GM18951 (cell line): ENCODE results near the gene SLC27A3.

Source experiments
- POLR2A ChIP-seq: IDR thresholded peaks from 4 replicates; pipeline ENCODE4 v1.6.1; 2011; ENCODE audit warnings: mild to moderate bottlenecking; ENCODE audit not compliant: insufficient read length, insufficient read depth; ENCODE audit errors: extremely low read depth
- in situ Hi-C: fragments of 300-500 bp; cut with MboI; formaldehyde crosslinking; loops from one replicate; pipeline ENCODE4 v1.12.0; 2022; ENCODE audit warnings: low sequenced_read_pairs, mixed read lengths, inconsistent platforms; ENCODE audit not compliant: unreplicated experiment

SLC27A3 gene, protein sequence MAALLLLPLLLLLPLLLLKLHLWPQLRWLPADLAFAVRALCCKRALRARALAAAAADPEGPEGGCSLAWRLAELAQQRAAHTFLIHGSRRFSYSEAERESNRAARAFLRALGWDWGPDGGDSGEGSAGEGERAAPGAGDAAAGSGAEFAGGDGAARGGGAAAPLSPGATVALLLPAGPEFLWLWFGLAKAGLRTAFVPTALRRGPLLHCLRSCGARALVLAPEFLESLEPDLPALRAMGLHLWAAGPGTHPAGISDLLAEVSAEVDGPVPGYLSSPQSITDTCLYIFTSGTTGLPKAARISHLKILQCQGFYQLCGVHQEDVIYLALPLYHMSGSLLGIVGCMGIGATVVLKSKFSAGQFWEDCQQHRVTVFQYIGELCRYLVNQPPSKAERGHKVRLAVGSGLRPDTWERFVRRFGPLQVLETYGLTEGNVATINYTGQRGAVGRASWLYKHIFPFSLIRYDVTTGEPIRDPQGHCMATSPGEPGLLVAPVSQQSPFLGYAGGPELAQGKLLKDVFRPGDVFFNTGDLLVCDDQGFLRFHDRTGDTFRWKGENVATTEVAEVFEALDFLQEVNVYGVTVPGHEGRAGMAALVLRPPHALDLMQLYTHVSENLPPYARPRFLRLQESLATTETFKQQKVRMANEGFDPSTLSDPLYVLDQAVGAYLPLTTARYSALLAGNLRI

DNA sequence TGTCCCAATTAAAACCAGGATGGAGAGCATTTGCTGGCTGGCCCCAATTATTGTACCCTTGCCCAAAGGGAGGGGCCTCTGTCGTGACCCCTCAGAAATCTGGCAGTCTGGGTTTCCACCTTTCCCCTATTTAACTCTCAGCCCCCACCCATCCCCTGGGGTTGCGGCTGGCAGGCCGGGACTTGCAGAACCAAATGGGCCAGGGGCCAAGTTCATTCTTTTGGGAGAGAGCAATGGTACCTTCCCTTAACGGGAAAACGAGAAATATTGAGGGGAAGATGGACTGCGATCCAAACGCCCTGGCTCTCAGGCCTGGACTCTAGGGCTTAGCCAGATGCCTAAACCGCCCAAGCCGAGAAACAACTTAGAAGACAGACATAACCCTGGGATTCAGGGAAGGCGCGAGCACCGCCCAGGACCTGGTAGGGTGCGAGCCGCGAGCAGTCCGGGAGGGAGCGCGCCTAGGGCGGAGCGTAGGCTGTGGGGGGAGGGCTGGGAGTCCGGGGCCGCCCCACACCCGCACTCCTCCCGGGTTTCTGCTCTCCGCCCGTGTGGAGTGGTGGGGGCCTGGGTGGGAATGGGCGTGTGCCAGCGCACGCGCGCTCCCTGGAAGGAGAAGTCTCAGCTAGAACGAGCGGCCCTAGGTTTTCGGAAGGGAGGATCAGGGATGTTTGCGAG lies at the start of gene SLC27A3:
TSS of gene SLC27A3 (plus strand) at position 628 of the 678 bp plus-strand sequence. CDS start 91 bp downstream, outside the sequence.
- TF ChIP-seq POLR2A, result no peak
- in situ Hi-C loops, result no loop called here

DNA sequence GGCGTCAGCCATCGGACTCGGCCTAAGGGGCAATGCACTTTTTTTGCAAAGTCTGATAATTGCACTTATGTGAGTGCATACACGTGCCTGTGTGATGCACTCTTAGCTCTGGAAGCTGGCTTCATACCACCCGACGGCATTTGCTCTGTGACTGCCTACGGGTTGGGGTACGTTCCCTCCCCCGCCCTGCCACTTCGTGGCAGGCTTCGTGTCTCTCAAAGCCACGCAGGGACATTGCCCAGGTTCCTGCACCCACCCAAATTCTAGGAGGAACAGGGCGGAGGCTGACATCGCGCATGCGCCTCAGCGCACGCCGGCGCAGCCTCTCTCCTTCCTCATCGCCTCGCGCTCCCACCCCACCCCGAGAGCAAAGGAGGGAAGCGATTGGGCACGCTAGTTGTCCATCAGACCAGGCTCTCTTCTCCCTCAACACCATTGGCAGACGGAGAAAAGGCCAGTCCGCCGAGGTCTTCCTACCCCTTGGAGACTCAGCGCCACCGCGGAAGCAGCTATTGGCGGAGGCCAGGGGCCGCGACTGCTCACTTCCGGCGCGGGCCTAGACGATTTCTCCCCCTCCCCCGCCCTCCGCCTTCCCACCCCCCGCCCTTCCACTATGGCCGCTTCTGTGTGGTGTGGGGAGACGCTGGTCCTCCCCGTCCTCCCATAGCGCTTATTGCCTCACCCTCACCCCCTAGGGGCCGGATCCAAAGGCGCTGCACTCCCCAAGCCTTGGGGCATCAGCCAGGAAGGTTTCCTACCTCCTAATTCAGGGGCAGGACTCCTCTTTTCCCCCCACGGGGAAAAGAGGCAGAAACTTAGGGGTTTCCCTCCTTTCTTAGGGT lies 47.5 kb upstream of the SLC27A3 start, which contains the start of gene INTS3:
TSS of gene INTS3 (plus strand) at position 588 of the 842 bp plus-strand sequence. CDS start 585 bp downstream, outside the sequence.
- in situ Hi-C loops, result no loop called here

DNA sequence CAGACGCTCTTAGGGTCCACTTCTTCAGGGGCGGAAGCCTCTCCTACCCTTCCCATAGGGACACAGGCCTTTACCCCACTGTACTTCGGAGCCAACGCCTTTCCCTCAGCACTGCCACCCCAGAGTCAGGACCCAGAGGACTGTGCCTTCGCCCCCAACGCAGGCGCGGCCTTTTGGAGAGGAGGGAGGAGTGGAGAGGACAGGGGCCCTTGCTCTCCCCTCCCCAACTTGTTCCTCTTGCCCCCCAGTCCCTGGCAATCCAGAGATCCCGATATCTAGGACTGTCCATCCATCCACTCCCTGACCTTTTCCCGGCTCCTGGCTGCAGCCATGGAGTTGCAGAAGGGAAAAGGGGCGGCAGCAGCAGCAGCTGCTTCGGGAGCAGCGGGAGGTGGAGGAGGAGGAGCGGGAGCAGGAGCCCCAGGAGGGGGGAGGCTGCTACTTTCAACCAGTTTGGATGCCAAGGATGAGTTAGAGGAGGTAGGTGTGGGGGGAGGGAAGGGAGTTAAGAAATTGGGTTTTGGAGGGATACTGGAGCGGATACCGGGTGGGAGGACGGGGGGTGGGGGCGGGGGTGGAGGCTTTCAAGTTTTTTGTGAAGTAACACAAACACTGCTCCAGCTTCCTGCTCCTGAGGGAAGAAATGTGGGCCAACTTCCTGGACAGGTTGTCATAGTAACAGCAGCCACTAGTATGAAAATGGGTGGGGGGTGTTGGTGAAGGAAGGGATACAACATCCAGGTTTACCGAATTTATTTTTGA lies 46.7 kb upstream of the SLC27A3 start:
- no peak for TF ChIP-seq POLR2A
- in situ Hi-C loops, result no loop called here

More for the DNA sequence above, 47.5 kb upstream of the SLC27A3 start, which contains the start of gene INTS3:
- TF ChIP-seq POLR2A, result peak; percentile 88

DNA sequence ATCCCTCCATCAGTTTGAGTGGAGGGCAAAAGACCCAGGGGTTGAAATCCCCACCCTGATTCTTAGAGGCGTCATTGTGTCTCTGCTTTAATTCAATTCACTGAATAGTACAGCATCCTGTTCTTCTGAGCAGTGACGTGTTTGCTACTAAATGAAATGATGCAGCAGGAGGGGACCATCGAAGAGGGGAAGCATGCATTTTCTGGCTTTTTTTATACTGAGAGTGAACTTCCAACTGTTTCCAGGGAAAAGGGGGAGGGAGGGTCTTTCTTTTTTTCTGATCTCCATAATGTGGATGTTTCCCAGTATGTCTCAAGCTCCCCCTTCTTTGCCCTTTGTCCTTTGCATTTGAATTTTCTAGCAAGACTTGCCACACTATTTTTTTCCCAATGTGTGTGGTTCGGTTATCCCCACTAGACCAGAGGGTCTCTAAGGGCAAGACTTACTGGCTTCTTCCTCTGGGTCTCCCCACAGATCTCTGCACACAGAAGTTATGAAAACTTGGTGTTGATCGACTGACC lies 44.7 kb upstream of the SLC27A3 start:
- in situ Hi-C loops, result no loop called here
- TF ChIP-seq POLR2A, result no peak

DNA sequence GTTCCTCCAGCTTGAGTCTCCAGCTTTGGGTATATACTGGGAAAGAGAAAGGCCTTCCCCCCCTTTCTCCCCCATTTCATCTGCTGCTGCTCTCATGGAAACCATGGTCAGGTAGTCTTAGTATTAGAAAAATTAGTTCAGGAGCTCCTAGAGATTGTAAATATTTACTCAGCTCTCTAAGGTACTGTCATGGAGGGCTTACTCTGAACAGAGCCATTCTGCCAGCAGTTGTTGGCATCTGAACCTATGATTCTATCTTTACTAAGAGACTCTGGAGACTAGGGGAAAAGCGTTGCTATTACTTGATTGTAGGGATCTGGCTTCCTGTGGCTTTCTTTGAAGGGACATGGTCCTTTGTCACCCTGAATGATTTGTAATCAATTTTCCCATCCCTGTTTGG lies 41.2 kb upstream of the SLC27A3 start:
- in situ Hi-C loops, result no loop called here
- no peak for TF ChIP-seq POLR2A

DNA sequence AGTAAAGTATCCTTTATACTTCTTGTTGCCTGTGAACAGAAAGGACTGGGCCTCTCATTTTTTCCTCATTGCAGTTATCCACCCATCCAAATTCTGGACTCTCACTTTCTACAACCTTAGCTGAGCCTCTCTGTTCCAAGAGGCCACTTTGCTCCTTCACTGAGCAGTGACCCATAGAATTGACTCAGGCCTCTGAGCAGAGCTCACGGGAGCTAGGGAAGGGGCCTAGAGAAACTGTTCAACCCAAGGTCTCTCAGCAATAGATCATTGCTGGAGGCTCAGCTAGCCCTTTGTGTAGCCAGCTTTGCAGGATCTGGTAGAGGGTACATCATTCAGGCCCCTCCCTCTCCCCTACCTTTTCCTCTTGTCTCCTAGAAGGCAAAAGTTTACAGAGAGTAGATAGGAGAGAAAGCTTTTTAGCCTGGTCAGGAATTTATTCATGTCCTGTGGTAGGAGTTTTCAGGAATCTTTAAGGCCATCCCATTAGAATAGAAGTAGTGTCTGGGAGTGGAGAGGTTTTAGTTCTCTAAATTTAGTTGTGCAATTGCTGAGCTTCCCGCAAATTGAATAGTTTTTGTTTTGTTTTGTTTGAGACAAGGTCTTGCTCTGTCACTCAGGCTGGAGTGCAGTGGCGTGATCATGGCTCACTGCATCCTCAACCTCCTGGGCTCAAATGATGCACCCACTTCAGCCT lies 40.7 kb upstream of the SLC27A3 start:
- no peak for TF ChIP-seq POLR2A
- in situ Hi-C loops, result no loop called here

DNA sequence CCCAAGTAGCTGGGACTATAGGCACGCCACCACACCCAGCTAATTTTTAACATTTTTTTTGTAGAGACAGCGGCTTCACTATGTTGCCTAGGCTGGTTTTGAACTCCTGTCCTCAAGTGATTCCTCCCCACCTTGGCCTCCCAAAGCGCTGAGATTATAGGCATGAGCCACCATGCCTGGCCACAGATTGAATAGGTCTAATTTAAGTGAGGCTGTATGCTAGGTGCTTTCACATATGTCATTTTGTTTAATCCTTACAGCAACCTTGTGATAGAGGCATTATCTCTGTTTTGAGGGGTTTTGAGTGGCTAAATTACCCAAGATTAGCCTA lies 40.2 kb upstream of the SLC27A3 start:
- TF ChIP-seq POLR2A, result no peak
- in situ Hi-C loops, result no loop called here

DNA sequence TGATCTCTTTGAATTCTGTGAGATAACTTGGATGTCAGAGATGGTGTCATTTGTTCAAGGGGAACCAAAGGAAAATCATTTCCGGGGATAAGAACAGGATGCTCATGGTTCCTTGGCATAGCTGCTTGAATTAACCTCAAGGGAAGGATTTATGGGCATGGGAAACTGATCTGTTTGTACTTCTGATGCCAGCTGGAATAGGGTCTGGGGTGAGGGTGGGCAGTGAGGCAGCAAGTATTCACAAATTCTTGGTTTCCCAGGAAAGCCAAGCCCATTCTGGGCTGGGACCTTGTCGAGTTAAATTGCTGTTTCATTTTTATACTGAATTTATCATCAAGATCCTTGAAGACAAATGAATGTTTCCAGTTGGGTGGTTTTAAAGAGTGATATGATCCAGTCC lies 33.2 kb upstream of the SLC27A3 start:
- no peak for TF ChIP-seq POLR2A
- in situ Hi-C loops, result no loop called here

DNA sequence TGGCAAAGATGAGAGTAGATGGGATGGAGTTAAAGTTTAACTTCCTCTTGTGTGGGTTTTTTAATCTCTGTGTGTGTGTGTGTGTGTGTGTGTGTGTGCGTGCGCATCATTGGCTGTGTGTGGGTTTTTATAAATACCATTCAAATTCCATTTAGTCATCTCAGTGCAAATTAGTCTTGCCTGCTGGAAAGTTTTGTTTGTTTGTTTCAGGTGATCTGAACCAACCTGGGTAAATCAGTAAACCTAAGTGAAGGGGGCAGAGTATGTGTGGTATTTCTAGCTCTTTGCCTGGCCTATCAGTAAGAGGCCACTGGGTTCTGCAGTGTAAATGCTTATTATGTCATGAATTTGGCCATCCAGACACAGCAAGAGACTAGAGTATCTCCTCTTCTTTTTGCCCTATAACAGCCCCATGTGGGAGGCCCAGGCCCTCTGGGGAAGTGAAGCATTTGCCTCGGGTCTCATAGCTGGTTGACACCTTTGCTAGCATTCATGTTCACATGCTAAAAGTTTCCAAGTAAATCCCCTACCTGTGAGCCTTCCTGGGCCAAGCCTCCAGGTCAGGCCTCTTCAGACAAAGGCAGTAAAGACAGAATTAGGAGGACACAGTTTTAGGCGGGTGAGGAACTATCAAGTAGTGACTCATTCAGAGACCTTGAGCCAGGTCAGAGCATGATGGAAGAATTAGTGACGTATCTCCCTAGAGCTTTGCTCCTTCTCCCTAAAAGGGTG lies 32.6 kb upstream of the SLC27A3 start:
- in situ Hi-C loops, result no loop called here
- TF ChIP-seq POLR2A, result no peak

DNA sequence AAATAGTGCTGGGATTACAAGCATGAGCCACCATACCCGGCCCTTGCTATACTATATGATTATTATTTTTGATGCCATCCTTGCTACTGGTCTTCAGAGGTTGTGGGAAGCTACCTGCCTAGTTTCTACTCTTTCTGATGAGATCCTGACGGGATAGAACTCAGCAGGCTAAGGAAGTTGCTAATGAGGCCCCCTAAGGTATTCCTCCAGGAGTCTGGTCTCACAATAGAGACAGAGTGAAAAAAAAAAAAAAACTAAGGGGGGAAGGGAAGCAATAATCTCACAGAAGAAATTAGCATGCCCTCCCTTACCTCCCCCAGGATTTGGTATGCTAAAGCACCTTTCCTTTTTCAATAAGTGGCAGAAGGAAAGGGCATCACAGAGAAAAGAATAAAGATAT lies 29.8 kb upstream of the SLC27A3 start:
- no peak for TF ChIP-seq POLR2A
- in situ Hi-C loops, result loop anchor here (5.0 kb wide), 1 partner anchor 68 kb away; the partner anchor contains the start of gene NPR1

DNA sequence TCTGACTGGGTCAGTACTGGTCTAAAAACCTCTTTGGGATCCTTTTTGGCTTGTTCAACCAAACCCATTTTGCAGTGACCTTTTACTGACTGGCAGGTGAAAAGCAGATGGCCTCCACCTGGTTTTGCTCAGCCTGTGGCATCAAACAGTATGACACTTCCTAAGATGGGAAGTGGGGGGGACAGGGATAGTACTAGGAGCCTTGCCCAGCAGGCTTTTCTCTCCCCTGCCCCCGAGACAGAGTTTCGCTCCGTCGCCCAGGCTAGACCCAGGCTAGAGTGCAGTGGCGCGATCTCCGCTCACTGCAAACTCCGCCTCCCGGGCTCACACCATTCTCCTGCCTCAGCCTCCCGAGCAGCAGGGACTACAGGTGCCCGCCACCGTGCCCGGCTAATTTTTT lies 29.0 kb upstream of the SLC27A3 start:
- in situ Hi-C loops, result loop anchor here (5.0 kb wide), 1 partner anchor 69 kb away; the partner anchor contains the start of gene NPR1
- no peak for TF ChIP-seq POLR2A
